Peyer's patch (tissue), 4 donors: ENCODE measurements around the gene GYPC.

Experiments
- POLR2A ChIP-seq, 2 donors: fragments of 450-650 bp; IDR thresholded peaks; one replicate each; pipeline ENCODE4 v1.5.1; 2017; ENCODE audit warnings: antibody characterized with exemption in 2 of 2, mild to moderate bottlenecking in 2 of 2, moderate library complexity in 2 of 2
- TF ChIP-seq, protein P1 (sequence below), 6 experiments: fragments of 450-650 bp in 4 of 6; fragments of 200-600 bp in 2 of 6; sonication (generic) in 1 of 6; IDR thresholded peaks; one replicate each; pipeline ENCODE4 v1.5.1; 2017 to 2019; ENCODE audit warnings: antibody characterized with exemption in 6 of 6, mild to moderate bottlenecking in 3 of 6, moderate library complexity in 1 of 6

DNA sequence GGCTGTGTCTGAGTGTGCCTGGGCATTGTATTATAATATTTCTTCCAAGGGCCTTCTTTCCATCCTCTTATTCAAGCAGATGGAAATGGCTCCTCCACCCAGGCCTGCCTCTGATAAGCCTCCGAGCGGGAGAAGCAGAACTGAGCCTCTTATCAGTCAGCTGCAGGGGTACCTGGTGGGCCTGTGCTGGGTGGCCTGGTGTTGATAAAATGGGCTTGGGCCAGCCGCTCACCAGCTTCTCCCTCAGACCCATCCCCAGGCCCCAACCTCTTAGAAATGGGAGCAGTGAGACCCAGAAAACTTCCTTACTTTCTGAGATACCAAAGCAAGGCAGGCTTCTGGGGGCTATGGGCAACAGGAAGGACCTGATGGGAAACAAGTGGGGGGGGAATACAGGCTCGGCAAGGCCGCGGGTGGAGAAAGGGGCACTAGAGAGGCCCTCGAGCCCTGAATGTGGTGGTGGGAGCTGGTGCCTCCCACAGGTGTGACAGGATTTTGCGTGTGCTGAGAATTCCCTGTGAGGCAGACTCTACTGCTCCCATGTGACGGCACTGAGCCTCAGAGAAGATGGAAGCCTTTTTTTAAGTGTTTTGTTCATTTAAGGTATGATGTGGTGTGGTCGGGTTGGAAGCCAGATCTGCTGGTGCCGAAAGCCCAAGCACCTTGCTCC lies 18.3 kb downstream of the GYPC start:
- TF ChIP-seq, protein P1, sequence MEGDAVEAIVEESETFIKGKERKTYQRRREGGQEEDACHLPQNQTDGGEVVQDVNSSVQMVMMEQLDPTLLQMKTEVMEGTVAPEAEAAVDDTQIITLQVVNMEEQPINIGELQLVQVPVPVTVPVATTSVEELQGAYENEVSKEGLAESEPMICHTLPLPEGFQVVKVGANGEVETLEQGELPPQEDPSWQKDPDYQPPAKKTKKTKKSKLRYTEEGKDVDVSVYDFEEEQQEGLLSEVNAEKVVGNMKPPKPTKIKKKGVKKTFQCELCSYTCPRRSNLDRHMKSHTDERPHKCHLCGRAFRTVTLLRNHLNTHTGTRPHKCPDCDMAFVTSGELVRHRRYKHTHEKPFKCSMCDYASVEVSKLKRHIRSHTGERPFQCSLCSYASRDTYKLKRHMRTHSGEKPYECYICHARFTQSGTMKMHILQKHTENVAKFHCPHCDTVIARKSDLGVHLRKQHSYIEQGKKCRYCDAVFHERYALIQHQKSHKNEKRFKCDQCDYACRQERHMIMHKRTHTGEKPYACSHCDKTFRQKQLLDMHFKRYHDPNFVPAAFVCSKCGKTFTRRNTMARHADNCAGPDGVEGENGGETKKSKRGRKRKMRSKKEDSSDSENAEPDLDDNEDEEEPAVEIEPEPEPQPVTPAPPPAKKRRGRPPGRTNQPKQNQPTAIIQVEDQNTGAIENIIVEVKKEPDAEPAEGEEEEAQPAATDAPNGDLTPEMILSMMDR (IDR thresholded peaks at IDR 0.05) = no peak
- TF ChIP-seq POLR2A (IDR thresholded peaks at IDR 0.05) = no peak
